ENCODE results near the gene FAM47E.

DNA sequence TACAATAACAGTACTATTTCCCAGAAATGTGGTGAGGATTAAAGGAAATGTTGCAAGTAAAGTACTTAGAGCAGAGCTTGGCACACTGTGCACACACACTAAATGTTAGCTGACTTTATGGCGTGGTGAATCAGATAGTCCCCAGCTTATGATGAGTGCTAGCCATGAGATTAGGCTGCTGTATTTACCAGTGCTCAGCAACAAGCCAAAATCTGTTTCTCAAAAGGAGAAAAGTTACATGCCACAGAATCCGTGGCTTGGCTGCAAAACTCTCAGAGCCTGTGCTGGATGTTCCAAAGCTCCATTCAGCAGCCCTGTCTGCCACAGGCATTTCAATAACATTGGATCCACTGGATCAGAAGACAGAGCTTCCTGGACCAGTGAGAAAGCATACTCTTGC lies 42.3 kb downstream of the FAM47E start:
- TF ChIP-seq, protein P1, sequence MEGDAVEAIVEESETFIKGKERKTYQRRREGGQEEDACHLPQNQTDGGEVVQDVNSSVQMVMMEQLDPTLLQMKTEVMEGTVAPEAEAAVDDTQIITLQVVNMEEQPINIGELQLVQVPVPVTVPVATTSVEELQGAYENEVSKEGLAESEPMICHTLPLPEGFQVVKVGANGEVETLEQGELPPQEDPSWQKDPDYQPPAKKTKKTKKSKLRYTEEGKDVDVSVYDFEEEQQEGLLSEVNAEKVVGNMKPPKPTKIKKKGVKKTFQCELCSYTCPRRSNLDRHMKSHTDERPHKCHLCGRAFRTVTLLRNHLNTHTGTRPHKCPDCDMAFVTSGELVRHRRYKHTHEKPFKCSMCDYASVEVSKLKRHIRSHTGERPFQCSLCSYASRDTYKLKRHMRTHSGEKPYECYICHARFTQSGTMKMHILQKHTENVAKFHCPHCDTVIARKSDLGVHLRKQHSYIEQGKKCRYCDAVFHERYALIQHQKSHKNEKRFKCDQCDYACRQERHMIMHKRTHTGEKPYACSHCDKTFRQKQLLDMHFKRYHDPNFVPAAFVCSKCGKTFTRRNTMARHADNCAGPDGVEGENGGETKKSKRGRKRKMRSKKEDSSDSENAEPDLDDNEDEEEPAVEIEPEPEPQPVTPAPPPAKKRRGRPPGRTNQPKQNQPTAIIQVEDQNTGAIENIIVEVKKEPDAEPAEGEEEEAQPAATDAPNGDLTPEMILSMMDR (IDR thresholded peaks at IDR 0.05), result no peak
- TF ChIP-seq POLR2A (IDR thresholded peaks at IDR 0.05) (no peak), POLR2AphosphoS5 (IDR thresholded peaks at IDR 0.05; ENCODE audit: insufficient read depth in 1 of 2, low read depth in 1 of 2) (no peak)
